ENCODE data around the gene S100G.

The S100G gene

DNA sequence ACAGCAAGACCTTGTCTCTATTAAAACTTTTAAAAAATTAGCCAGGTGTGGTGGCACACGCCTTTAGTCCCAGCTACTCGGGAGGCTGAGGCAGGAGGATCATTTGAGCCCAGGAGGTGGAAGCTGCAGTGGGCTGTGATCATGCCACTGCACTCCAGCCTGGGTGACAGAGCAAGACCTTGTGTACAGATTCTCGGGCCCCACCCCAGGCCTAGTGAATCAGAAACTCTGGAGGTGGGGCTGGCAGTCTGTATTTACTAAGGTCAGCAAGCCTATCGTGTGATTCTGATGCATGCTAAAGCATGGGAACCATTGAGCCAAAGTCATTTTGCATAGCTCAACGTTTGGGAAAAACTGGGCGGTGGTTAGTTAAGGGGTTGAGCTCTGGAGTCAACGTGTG is 3.5 kb downstream of the S100G start:
- H3K27me3 ChIP-seq (replicated peaks; ENCODE audit: insufficient read depth, low read length) = no peaks in the 10 kb centered on the region
- H3K9me3 ChIP-seq (replicated peaks; ENCODE audit: insufficient read depth, low read length) = no peaks in the 10 kb centered on the region
- no peak overlapping the region for H3K27ac ChIP-seq (ENCODE audit: low read length)
- no peak overlapping the region for H3K4me3 ChIP-seq (ENCODE audit: low read length)
- H3K4me2 ChIP-seq (ENCODE audit: low read depth, low read length) = no peak overlapping the region
- no peaks in the 10 kb centered on the region for H4K20me1 ChIP-seq (ENCODE audit: insufficient read depth, low read length)
- H3K79me2 ChIP-seq (ENCODE audit: low read length) = no peaks in the 10 kb centered on the region
- H3F3A ChIP-seq (ENCODE audit: insufficient read depth, low read length) = no peaks in the 10 kb centered on the region
- no peak for DNase-seq
- H3K4me1 ChIP-seq (ENCODE audit: low read length) = no peaks in the 10 kb centered on the region
- H3K9me2 ChIP-seq (replicated peaks; ENCODE audit: insufficient read depth, low read length) = no peaks in the 10 kb centered on the region
- H3K36me3 ChIP-seq (replicated peaks; ENCODE audit: insufficient read depth, low read length) = no peaks in the 10 kb centered on the region
- H3K9ac ChIP-seq (ENCODE audit: low read length) = no peak overlapping the region
- no peak overlapping the region for H2AFZ ChIP-seq (ENCODE audit: low read length)
- TF ChIP-seq, protein P1, sequence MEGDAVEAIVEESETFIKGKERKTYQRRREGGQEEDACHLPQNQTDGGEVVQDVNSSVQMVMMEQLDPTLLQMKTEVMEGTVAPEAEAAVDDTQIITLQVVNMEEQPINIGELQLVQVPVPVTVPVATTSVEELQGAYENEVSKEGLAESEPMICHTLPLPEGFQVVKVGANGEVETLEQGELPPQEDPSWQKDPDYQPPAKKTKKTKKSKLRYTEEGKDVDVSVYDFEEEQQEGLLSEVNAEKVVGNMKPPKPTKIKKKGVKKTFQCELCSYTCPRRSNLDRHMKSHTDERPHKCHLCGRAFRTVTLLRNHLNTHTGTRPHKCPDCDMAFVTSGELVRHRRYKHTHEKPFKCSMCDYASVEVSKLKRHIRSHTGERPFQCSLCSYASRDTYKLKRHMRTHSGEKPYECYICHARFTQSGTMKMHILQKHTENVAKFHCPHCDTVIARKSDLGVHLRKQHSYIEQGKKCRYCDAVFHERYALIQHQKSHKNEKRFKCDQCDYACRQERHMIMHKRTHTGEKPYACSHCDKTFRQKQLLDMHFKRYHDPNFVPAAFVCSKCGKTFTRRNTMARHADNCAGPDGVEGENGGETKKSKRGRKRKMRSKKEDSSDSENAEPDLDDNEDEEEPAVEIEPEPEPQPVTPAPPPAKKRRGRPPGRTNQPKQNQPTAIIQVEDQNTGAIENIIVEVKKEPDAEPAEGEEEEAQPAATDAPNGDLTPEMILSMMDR (IDR thresholded peaks at IDR 0.05; ENCODE audit: low read length) = no peak
- TF ChIP-seq EZH2phosphoT487 (IDR thresholded peaks at IDR 0.05; ENCODE audit: low read length) (no peak), EZH2 (optimal IDR thresholded peaks at IDR 0.05; ENCODE audit: low read depth, low read length) (no peak)

DNA sequence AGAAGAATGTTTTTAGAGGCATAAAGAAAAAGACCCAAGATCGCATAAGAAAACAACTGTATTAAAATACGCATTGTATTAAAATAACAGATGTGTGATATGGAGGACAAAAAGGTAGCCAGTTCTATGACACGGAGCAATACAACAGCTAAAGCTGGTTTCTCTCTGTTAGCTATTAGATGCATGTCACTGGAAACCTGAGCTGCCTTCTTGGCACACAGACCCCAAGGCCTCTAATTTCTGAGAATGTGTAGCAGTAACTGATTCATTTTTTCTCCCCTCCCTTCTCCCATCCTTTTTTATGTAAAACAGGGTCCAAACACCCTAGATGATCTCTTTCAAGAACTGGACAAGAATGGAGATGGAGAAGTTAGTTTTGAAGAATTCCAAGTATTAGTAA is 4.1 kb downstream of the S100G start:
- H3K27ac ChIP-seq (ENCODE audit: low read length) = no peak overlapping the region
- H3K4me1 ChIP-seq (ENCODE audit: low read length) = no peaks in the 10 kb centered on the region
- H3K36me3 ChIP-seq (replicated peaks; ENCODE audit: insufficient read depth, low read length) = no peaks in the 10 kb centered on the region
- no peak for DNase-seq
- H3K9me2 ChIP-seq (replicated peaks; ENCODE audit: insufficient read depth, low read length) = no peaks in the 10 kb centered on the region
- no peaks in the 10 kb centered on the region for H3K79me2 ChIP-seq (ENCODE audit: low read length)
- no peak overlapping the region for H3K4me3 ChIP-seq (ENCODE audit: low read length)
- H3K27me3 ChIP-seq (replicated peaks; ENCODE audit: insufficient read depth, low read length) = no peaks in the 10 kb centered on the region
- no peaks in the 10 kb centered on the region for H3K9me3 ChIP-seq (replicated peaks; ENCODE audit: insufficient read depth, low read length)
- no peak overlapping the region for H3K4me2 ChIP-seq (ENCODE audit: low read depth, low read length)
- H3K9ac ChIP-seq (ENCODE audit: low read length) = no peak overlapping the region
- no peaks in the 10 kb centered on the region for H3F3A ChIP-seq (ENCODE audit: insufficient read depth, low read length)
- TF ChIP-seq, protein P1 (IDR thresholded peaks at IDR 0.05; ENCODE audit: low read length) = no peak
- TF ChIP-seq EZH2phosphoT487 (IDR thresholded peaks at IDR 0.05; ENCODE audit: low read length) = no peak
- no peak for TF ChIP-seq EZH2 (optimal IDR thresholded peaks at IDR 0.05; ENCODE audit: low read depth, low read length)
- no peak overlapping the region for H2AFZ ChIP-seq (ENCODE audit: low read length)
- H4K20me1 ChIP-seq (ENCODE audit: insufficient read depth, low read length) = no peaks in the 10 kb centered on the region

DNA sequence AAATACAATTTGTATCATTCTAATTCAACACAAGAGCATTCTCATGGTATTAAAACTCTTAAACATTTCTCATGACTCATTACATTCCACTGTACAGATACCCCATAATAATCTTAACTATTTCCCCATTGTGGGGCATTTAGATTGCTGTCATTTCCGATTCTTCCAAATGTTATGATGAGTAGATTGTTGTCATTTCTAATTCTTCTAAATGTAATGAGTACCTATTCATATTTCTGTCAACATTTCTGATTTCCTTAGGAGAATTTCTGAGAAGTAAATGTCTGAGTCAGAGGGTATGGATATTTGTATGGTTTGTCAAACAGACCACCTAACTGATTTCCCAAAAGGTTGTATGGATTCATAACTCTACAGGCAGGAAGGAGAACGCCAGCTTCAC is 8.3 kb downstream of the S100G start:
- Histone ChIP-seq H3K27ac (ENCODE audit: low read length) (no peak overlapping the region), H3F3A (ENCODE audit: insufficient read depth, low read length) (no peaks in the 10 kb centered on the region), H3K36me3 (replicated peaks; ENCODE audit: insufficient read depth, low read length) (no peaks in the 10 kb centered on the region), H4K20me1 (ENCODE audit: insufficient read depth, low read length) (no peaks in the 10 kb centered on the region), H3K4me2 (ENCODE audit: low read depth, low read length) (no peak overlapping the region), H3K9me2 (replicated peaks; ENCODE audit: insufficient read depth, low read length) (no peaks in the 10 kb centered on the region), H3K9ac (ENCODE audit: low read length) (no peak overlapping the region), H3K4me1 (ENCODE audit: low read length) (no peaks in the 10 kb centered on the region), H3K9me3 (replicated peaks; ENCODE audit: insufficient read depth, low read length) (no peaks in the 10 kb centered on the region), H3K4me3 (ENCODE audit: low read length) (no peak overlapping the region), H3K79me2 (ENCODE audit: low read length) (no peaks in the 10 kb centered on the region), H2AFZ (ENCODE audit: low read length) (no peak overlapping the region), H3K27me3 (replicated peaks; ENCODE audit: insufficient read depth, low read length) (no peaks in the 10 kb centered on the region)
- TF ChIP-seq, protein P1 (IDR thresholded peaks at IDR 0.05; ENCODE audit: low read length) = no peak
- TF ChIP-seq EZH2phosphoT487 (IDR thresholded peaks at IDR 0.05; ENCODE audit: low read length) = no peak
- no peak for TF ChIP-seq EZH2 (optimal IDR thresholded peaks at IDR 0.05; ENCODE audit: low read depth, low read length)
- DNase-seq = no peak

All from MM.1S (cell line).